ENCODE measurements around the gene LY6G6C.

LY6G6C gene

GRCh38 chr6:31740397-31741223 is 19.1 kb upstream of the LY6G6C start:
- no peak for FAIRE-seq

- FAIRE-seq = no peak
These were observed 18.3 kb upstream of the LY6G6C start, which contains the start of gene MSH5 for GRCh38 chr6:31739639-31740396. MSH5 (plus strand) TSS chr6:31740005; CDS start chr6:31740467, 462 bp downstream.

DNA sequence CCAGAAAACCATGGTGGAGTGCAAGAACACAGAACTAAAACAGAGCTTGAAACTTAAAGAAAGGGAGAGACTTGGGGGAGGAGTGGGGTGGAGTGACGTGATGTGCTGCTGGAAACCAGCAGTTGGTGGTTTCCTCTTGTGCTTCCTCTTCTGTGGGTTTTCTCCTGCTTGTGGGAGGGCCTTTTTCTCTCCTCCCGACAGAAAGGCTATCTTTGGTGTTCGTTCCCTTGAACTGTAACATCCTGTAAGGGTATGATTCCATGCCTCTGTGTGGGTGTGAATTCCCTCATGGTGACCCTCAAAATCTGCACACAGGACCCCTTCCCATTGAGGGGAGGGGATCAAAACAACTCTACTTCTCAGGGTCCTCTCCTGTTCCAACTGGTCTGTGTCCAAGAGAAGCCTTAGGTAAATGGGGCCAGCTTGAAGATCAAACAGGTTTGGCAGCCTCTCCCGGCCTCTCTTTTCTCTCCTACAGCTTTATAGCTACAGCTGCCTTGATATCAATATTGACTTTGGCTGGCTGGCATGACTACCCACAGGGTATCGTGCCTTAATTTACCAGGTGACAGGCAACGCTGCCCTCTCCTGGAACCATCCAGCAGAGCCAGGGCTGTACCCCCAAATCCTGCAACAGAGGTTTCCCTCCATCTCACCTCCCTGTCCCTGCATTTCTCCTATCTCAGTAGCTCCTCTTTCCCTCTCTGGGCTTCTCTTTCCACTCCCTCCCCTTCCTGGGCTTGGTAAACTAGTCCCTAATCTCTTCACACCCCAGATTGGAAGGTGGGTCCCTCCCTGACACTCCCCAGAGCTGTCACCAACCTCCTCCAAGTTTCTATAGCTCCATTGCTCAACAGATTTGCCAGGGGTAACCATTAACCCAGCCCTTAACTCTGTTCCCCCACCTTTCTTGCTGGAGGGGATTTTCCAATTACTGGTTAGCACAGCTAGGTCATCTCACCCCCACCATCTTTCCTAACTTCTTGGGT is 16.7 kb upstream of the LY6G6C start:
- no peak for FAIRE-seq

DNA sequence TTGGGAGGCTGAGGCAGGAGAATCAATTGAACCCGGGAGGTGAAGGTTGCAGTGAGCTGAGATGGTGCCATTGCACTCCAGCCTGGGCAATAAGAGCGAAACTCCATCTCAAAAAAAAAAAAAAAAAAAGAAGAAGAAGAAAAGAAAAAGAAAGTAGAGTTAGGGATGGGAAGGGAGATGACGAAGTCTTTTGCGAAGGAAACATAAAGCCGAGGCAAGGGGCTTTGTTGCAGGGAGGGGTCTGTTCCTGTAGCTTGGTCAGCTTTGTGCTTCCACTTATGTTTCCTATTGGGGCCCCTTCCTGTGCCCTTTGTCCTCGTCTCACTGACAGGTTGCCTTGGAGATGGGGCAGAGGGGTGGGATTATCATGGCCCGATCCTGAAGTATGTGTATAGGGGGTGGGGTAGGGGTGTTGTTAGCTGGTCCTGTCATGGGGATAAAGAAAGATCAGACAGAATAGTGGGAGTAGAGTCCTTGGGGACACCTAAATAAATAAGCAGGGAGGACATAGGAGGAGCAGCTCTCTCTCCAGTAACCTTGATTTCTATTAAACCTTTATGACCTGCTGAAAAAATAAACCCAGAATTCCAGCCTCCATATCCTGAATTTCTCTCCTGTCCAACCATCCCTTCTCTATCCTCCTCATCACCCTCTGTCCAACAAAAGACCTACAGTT is 15.9 kb upstream of the LY6G6C start:
- no peak for FAIRE-seq

GRCh38 chr6:31736768-31737314 is 15.3 kb upstream of the LY6G6C start:
- no peak for FAIRE-seq

DNA sequence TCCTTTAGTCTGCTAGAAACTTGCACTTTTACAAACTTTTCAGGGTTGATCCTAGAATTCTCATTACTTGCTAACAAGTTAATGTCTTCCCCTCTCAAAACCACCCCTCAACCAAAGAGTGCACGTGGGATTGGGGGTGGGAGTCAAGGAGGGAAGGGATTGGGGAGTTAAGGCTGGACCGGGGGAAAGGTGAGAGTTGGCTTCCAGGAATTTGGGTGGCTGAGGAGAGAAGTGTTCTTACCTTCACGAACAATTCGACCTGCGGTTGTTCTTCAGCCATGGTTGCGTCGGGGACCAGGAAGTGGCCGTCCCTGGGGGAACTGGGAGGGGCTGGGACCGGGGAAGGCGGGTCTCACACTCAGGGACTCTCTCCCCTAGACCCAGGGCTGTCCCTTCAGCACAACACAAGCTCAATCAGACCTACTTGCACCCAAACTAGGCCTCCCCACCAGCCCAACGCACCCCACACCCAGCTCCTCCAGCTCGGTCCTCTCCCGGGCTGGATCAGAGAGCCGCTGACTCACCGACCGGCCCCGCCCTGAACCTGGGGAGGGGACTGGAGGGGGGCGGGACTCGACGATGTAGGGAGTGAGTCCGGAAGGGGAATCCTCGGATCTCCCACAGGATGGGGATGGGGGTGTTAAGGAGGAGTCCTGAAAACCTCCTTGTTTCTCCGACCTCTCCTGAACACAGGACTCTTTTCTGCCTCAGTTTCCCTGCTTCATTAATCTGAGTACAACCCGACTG is 14.6 kb upstream of the LY6G6C start, which contains the start of gene CLIC1:
CLIC1 (minus strand) TSS at position 510 of the 747 bp plus-strand sequence; CDS start at position 280, 230 bp downstream.
- no peak for FAIRE-seq

- no peak for FAIRE-seq
These were observed 13.4 kb upstream of the LY6G6C start for GRCh38 chr6:31734821-31735406.

GRCh38 chr6:31734247-31734820 is 12.8 kb upstream of the LY6G6C start:
- FAIRE-seq = no peak

DNA sequence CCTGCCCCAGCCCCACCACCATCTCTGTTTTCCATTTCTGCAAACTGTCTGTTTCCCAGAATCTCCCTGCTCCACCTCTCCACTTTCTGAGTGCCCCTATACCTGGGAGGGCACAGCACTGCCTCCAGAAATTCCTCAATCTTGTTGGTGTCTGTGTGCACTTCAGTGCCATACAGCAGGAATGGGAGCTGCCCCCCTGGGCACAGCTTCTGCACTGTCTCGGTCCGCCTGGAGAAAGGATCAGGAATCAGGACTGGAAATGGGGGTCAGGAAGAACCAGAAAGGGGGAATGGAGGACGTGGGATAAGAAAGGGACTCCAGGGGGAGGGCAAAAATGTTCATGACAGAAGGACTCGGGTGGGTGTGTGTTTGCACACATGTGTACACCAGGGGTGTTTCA is 12.2 kb upstream of the LY6G6C start:
- FAIRE-seq = no peak

DNA sequence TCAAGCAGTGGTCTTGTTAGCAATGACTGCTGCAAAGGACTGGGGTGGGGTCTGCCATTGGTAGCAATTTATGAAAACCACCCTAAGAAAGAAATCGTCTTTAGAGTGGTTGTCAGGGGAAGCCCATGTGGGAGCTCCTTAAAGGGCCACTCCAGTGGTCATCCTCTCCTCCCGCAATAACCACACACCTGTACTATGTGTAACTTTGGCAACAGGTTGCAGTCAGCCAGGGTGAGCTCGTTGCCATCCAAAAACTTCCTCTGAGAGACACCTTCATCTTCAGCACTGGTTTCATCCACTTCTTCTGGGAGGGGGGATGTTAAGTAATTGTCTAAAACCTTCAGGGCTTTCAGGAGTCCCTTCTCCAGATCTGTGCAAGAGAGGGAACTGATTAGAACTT is 10.5 kb upstream of the LY6G6C start:
- no peak for FAIRE-seq

GRCh38 chr6:31730631-31731086 is 9.1 kb upstream of the LY6G6C start:
- no peak for FAIRE-seq

DNA sequence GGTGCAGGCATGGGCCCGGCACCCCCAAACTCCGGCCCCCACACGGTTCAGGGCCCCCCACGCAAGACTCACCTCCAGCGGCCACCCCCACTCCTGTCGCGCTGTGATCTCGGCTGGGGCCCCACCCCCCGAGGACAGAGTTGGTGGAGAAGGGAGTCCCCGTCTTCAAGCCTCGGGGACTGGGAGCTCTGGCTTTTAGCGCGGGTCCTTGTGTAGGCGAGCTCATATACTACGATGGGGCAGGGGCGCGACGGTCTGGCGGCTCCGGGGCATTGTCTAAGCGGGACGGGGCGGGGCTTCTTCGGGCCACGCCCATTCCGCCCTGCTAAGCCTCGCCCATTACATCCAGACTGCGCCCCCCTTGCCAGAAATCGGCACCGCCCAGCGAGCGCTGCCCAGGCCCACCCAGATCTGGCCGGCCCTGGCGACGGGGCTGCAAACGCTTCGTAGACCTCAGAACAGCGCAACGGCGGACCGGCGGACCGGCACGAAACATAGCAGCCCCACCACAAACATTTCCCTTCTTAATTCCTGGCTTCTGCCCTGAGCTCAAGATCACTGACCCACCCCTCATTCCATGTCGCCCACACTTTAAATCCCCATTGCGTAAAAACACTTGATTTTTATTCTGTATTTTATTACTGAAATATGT is 8.6 kb upstream of the LY6G6C start:
- FAIRE-seq = no peak

DNA sequence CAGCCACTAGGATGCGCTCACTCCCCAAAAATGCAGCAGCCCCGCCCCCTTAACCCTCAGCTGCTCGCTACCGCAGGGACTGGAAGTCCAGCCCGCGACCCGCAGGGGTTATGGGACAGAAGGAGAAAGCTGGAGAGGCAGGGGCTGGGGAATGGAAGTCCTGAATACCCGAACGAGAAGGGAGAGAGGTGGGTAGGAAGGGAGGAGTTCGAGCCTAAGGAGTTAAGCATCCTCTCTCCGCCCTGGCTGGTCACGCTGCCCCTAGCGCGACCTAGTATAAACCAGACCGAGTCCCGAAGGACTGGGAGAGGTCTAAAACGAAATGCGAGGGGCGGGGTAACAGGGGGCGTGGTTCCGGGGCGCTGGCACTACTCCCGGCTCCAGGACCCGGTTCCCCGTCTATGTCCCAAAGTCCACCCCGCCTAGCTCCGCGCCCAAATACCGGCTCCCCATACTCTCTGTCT is 8.0 kb upstream of the LY6G6C start:
- no peak for FAIRE-seq

DNA sequence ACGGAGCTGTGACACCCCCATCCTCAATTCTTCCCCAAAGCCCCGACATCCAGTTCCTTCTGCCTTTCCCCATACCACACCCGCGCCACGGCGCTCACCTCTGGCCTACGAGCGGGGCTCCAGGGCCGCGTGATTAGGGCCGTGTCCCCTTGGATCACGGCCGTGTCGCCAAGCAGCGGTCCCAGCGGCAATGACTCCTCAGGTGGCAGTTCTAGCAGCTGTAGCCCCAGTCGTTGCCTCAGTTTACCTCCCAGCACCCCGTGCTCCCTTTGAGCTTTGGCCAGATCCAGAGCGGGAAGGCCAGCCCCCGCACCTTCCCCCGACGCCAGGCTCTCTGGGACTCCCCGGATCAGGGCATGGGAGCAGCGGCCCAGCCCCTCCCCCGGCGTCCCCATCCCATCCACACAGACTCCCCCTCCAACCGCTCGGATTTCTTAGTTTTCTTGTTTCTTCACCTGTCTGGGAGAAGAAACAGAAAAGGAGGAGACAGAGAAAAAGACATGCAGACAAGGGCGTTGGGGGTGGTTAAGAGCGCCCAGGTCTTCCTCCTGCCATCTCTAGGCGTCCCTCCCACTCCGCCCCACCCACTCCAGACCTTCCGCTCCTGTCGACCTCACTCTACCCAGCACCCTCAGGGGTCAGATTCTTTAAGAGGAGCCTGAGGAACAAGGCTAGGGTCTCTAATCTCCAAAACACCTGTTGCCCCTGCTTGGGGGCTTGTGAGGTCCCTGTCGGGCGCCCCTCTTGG is 7.4 kb upstream of the LY6G6C start, which contains the start of gene DDAH2:
DDAH2 (minus strand) TSS at position 533 of the 748 bp plus-strand sequence; CDS start at position 395, 138 bp downstream.
- FAIRE-seq = no peak

- FAIRE-seq = no peak
These were observed 6.4 kb upstream of the LY6G6C start for GRCh38 chr6:31727717-31728671.

DNA sequence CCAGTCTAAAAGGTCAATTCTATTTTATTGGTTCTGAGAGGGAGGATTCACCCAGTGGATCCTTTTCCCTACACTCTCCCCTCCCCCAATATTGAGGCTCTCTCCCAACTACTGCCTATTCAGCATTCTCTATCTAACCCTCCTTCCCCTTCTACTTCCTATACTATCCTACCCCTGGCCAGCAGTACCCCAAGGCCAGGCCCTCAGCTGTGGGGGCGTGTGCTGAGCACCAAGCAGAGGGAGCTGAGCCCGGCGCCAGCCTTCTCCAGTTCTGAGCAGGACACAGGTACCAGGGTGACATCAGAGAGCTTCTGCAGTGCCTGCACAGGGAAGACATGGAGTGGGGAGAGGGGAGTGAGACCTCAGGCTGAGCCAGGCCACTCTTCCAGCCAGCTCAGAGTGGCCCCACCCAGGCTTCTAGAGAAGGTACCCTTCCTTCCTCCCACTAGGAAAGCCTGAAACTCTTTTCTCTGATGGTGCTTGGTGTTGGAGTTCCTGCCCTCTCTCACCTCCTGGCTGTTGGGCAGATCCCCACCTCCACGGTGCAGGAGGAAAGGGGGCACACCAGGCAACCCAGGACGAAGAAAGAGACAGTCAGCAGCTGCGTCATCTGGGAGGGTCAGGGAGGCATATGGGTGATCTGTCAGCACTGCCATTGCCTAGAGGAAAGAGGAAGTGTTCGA is 5.6 kb upstream of the LY6G6C start:
- FAIRE-seq = no peak
